ENCODE results near the gene YPEL1.

- TF ChIP-seq CTCF (IDR thresholded peaks at IDR 0.05): no peak
- no peak for TF ChIP-seq EP300 (IDR thresholded peaks at IDR 0.05)
- no peak for TF ChIP-seq POLR2A (IDR thresholded peaks at IDR 0.05)
- no peak for TF ChIP-seq POLR2AphosphoS5 (IDR thresholded peaks at IDR 0.05)
Observed at GRCh38 chr22:21672107-21672629, 63.4 kb downstream of the YPEL1 start.

All from suprapubic skin (tissue), 4 donors.